Measurements from ENCODE around the gene DUXB.

DUXB gene

DNA sequence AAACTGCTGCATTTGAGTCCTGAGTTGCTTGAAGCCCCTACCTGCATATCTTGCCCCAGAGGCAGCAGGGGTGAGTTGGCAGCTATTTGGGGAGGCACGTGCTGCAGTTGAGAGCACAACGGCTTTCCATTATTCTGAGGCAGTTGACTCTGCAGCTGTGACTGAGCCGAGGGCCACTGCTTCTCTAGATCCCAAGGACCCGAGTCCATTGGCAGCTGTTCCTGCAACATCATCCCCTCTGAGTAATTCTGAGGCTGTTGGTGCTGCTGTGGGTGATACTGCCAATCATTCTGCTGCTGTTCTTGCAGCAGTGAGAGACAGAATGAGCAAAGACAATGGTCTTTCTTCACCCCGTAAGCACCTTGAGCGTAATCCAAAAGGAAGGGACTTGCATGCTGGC lies 40.9 kb downstream of the DUXB start:
- no peak for DNase-seq

DNA sequence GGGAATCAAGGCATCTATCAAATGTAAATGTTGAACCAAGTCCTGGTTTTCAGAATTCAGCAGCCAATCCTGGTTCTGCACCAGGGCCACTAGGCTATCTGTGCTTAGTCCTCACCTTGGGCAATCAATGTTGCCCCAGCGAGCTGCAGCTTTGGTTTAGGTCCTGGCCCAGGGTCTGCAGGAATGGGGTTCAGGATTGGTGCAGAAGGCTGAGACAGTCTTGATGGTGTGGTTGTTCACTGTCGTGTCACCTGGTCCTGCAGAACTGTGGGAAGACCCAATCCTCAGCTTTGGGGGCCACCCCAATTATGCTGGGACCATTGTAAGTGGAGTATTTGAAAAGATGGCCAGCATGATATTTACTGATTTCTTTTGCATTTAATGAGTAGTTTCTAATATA lies 43.1 kb downstream of the DUXB start:
- no peak for DNase-seq

DNA sequence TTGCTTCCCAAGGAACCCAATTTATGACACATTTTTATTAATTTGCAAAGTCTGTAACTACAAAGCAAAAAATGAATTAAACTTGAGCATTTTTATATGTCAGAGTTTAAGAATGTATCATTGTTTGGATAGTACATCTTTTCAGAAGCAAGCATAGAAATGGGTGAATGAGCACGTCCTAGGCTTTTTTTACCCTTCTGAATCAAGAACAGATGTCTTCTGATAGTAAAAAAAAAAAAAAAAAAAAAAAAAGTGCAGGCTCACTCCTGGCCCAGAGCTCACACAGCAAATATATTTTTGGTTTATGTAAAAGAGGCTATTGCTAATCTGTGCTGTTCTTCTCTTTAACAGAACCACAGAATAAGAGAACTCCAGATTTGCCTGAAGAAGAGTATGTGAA lies 47.3 kb downstream of the DUXB start:
- peak; percentile 12 for DNase-seq

DNA sequence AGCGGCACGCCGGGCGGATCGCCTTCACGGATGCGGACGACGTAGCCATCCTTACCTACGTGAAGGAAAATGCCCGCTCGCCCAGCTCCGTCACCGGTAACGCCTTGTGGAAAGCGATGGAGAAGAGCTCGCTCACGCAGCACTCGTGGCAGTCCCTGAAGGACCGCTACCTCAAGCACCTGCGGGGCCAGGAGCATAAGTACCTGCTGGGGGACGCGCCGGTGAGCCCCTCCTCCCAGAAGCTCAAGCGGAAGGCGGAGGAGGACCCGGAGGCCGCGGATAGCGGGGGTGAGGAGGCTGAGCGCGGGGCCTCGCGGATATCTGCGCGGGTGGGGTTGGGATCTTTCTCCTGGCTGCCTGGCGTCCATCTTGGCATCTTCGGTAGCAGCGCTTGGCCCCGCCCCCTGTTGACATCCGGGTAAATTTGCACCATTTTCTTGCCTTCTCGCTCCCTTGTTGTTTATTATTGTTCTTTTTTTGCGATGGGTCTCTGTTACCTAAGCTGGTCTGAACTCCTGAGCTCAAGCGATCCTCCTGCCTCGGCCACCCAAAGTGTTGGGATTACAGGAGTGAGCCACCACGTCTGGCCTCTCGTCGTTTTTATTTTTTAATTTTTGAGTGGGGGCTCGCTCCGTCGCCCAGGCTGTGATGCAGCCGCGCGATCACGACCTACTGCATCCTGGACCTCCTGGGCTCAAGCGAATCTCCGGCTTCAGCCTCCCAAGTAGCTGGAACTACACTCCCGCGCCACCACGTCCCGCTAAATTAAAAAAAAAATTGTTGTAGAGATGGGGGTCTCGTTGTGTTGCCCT lies 52.8 kb downstream of the DUXB start:
- peak; percentile 72 for DNase-seq

DNA sequence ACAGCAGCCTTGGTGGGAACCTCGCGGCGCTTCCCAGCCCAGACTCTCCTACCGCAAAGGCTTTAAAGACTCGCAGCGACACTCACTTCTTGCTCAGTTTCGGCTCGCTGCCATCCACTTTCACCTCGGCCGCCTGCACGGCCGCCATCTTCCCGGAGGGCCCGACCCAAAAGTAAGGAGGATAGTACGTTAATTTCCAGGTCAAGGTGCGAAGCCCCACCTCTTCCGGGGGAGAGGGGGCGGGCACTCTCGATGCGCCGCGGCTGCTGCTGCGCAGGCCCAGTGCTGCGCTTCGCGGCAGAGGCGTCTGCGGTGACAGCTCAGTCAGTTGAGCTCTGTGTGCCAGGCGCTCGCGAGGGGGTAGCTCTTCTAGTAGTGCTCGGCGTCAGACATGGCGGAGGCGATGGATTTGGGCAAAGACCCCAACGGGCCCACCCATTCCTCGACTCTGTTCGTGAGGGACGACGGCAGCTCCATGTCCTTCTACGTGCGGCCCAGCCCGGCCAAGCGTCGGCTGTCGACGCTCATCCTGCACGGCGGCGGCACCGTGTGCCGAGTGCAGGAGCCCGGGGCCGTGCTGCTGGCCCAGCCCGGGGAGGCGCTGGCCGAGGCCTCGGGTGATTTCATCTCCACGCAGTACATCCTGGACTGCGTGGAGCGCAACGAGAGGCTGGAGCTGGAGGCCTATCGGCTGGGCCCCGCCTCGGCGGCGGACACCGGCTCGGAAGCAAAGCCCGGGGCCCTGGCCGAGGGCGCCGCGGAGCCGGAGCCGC lies 53.6 kb downstream of the DUXB start, which contains the start of the genes KARS1 and TERF2IP:
Gene KARS1, minus strand, starts transcription at position 174 of the 773 bp plus-strand sequence. Its CDS starts 26 bp downstream, at position 148.
Gene TERF2IP, plus strand, starts transcription at position 282 of the 773 bp plus-strand sequence. Its CDS starts 110 bp downstream, at position 392.
- peak; percentile 93 for DNase-seq

DNA sequence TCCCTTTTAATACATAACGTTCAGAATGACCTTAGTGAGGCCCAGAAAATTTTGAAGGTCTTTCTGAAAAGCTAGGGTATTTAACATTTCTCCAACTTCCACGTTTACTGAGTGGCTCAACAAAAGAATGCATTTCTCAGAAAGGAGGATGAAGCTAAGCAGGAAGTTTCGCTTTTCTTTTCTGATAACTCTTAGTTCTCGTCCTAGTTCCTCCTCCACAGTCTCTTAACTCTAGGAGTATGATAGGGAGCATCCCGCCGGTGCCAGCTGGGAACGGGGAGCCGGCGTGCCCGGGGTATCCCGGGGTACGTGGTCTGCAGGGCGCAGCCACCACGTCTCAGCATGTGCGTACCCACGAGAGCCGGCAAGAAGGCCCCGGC lies 54.2 kb downstream of the DUXB start:
- DNase-seq, result no peak

DNA sequence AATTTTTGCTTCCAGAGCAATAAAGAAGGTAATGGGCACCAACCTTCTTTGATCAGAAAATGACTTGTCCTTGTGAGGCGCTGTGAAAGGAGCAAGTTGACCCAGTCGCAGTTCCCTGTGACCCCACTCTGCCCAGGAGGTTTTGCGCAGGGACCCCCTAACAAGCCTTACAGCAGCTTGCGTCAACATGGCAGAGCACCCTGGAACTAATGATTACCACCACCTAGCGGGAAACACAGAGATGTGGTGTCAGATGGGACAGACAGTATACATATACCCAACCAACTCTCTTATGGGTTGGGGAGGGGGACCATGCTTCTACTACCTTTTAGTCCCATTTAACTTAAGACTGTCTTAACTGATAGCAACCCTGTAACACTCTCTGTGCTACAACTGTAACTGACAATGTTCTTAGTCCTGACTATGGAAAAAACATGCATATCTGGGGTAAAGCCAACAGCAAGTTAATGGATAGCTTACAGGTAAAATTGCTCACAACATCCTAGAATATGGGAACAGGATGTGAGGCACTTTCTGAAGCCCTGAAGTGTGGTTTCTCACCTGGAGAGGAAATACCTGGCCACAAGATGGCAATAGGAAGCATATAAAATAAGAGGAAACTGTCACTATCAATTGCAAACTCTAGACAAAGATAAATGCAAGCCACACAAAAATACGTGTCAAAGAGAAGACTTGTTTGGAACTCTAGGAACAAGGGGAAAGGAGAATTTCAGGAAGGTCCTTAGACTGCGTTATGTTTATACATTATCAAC lies 56.8 kb downstream of the DUXB start:
- DNase-seq, result no peak

Data from HCEC 1CT (cell line).